Trophoblast cell (in vitro differentiated cells and primary cell): ENCODE results near the gene ZNF747.

Experiments
- DNase-seq, 2 donors: peaks; one replicate each; pipeline ENCODE4 v3.0.0-alpha.2; 2016
- H2AFZ ChIP-seq: 2 replicates; pipeline ENCODE4 v1.6.1; 2013; ENCODE audit warnings: low read length, moderate library complexity, mild to moderate bottlenecking; ENCODE audit not compliant: insufficient read depth, poor library complexity
- H2AK5ac ChIP-seq: 2 replicates; pipeline ENCODE4 v1.6.1; 2013; ENCODE audit warnings: mild to moderate bottlenecking, low read length
- H2BK120ac ChIP-seq: 2 replicates; pipeline ENCODE4 v1.6.1; 2013; ENCODE audit warnings: low read length, mild to moderate bottlenecking, moderate library complexity; ENCODE audit not compliant: insufficient read depth, poor library complexity
- H2BK12ac ChIP-seq: 2 replicates; pipeline ENCODE4 v1.6.1; 2013; ENCODE audit warnings: mild to moderate bottlenecking, low read length, moderate library complexity
- H2BK5ac ChIP-seq: 2 replicates; pipeline ENCODE4 v1.6.1; 2013; ENCODE audit warnings: low read length, low read depth, moderate library complexity, mild to moderate bottlenecking; ENCODE audit not compliant: poor library complexity
- H3K14ac ChIP-seq: 2 replicates; pipeline ENCODE4 v1.6.1; 2013; ENCODE audit warnings: mild to moderate bottlenecking, low read length
- H3K18ac ChIP-seq: 2 replicates; pipeline ENCODE4 v1.6.1; 2013; ENCODE audit warnings: mild to moderate bottlenecking, low read length
- H3K23ac ChIP-seq: 2 replicates; pipeline ENCODE4 v1.6.1; 2013; ENCODE audit warnings: low read length
- H3K27ac ChIP-seq: 2 replicates; pipeline ENCODE4 v1.5.1; 2013; ENCODE audit warnings: low read depth, mild to moderate bottlenecking, inconsistent platforms, low read length, moderate library complexity
- H3K27me3 ChIP-seq: 2 replicates; pipeline ENCODE4 v1.6.1; 2013; ENCODE audit warnings: inconsistent platforms, mild to moderate bottlenecking, low read length, moderate library complexity; ENCODE audit not compliant: insufficient read depth
- H3K36me3 ChIP-seq, 2 experiments: 1 replicate in 1 of 2; 2 replicates in 1 of 2; pipeline ENCODE4 v1.6.1; 2013; ENCODE audit warnings: low read length in 2 of 2, mild to moderate bottlenecking in 2 of 2, moderate library complexity in 1 of 2; ENCODE audit not compliant: insufficient read depth in 2 of 2, control insufficient read depth in 1 of 2
- H3K4ac ChIP-seq: 2 replicates; pipeline ENCODE4 v1.6.1; 2013; ENCODE audit warnings: low read depth, mild to moderate bottlenecking, low read length, moderate library complexity
- H3K4me1 ChIP-seq, 2 experiments: 1 replicate in 1 of 2; 2 replicates in 1 of 2; pipeline ENCODE4 v1.6.1; 2013; ENCODE audit warnings: low read length in 2 of 2, mild to moderate bottlenecking in 2 of 2, moderate library complexity in 1 of 2; ENCODE audit not compliant: insufficient read depth in 2 of 2, control insufficient read depth in 1 of 2
- H3K4me2 ChIP-seq: 2 replicates; pipeline ENCODE4 v1.6.1; 2013; ENCODE audit warnings: inconsistent platforms, mild to moderate bottlenecking, low read length, moderate library complexity
- H3K4me3 ChIP-seq: 2 replicates; pipeline ENCODE4 v1.5.1; 2013; ENCODE audit warnings: mild to moderate bottlenecking, low read depth, low read length, inconsistent platforms
- H3K79me1 ChIP-seq: one replicate; pipeline ENCODE4 v1.6.1; 2013; ENCODE audit warnings: low read length
- H3K79me2 ChIP-seq: 2 replicates; pipeline ENCODE4 v1.6.1; 2013; ENCODE audit warnings: low read length, mild to moderate bottlenecking; ENCODE audit not compliant: control insufficient read depth, insufficient read depth, poor library complexity
- H3K9ac ChIP-seq: 2 replicates; pipeline ENCODE4 v1.6.1; 2013; ENCODE audit warnings: mild to moderate bottlenecking, low read length
- H3K9me3 ChIP-seq: 2 replicates; pipeline ENCODE4 v1.6.1; 2013; ENCODE audit warnings: low read depth, mild to moderate bottlenecking, control low read depth, inconsistent platforms, low read length; ENCODE audit not compliant: insufficient read depth
- H4K12ac ChIP-seq: 2 replicates; pipeline ENCODE4 v1.6.1; 2013; ENCODE audit warnings: low read depth, mild to moderate bottlenecking, low read length, moderate library complexity
- H4K8ac ChIP-seq: 2 replicates; pipeline ENCODE4 v1.6.1; 2013; ENCODE audit warnings: low read depth, mild to moderate bottlenecking, low read length, moderate library complexity
- H4K91ac ChIP-seq: one replicate; pipeline ENCODE4 v1.6.1; 2013; ENCODE audit warnings: low read depth, mild to moderate bottlenecking, low read length, moderate library complexity
- WGBS: extraction: QIAGEN DNeasy Blood & Tissue Kit; methylation state at CpG from one replicate; pipeline ENCODE4 v1.1.7; 2013; ENCODE audit warnings: missing lambda C conversion rate; ENCODE audit not compliant: insufficient read length, insufficient coverage; ENCODE audit errors: extremely low coverage; 5-methylcytosine and 5-hydroxymethylcytosine counted together

Gene ZNF747

GRCh38 chr16:30521873-30522641 is 12.6 kb downstream of the ZNF747 start:
- no peak overlapping the region for H3K4me2 ChIP-seq
- no peak overlapping the region for H3K27ac ChIP-seq
- no peak overlapping the region for H4K8ac ChIP-seq
- H2BK12ac ChIP-seq: no peak overlapping the region
- H3K18ac ChIP-seq: no peak overlapping the region
- no peak overlapping the region for H4K12ac ChIP-seq
- no peak overlapping the region for H3K4me3 ChIP-seq
- peaks cover 7% of the 10 kb centered on the region for H3K79me1 ChIP-seq
- H3K27me3 ChIP-seq: no peaks in the 10 kb centered on the region
- no peak overlapping the region for H3K14ac ChIP-seq
- H2BK5ac ChIP-seq: no peak overlapping the region
- no peak overlapping the region for H3K9ac ChIP-seq
- WGBS: no CpG with 5 or more reads among the region's 11 CpGs
- H3K79me2 ChIP-seq: peaks cover 5% of the 10 kb centered on the region
- H2AFZ ChIP-seq: no peak overlapping the region
- peaks cover 9 to 14% of the 10 kb centered on the region in 2 experiments for H3K36me3 ChIP-seq
- H3K9me3 ChIP-seq: peaks cover 1% of the 10 kb centered on the region
- H3K4ac ChIP-seq: no peak overlapping the region
- H2AK5ac ChIP-seq: no peak overlapping the region
- H2BK120ac ChIP-seq: no peak overlapping the region
- DNase-seq: no peak
- H3K4me1 ChIP-seq: no peaks in the 10 kb centered on the region
- H4K91ac ChIP-seq: no peak overlapping the region
- H3K23ac ChIP-seq: no peak overlapping the region

GRCh38 chr16:30521476-30521872 is 13.2 kb downstream of the ZNF747 start:
- no peak for DNase-seq
- Histone ChIP-seq H3K79me1 (peaks cover 3% of the 10 kb centered on the region), H2AK5ac (no peak overlapping the region), H3K9ac (no peak overlapping the region), H2BK12ac (no peak overlapping the region), H2BK5ac (no peak overlapping the region), H3K79me2 (peaks cover 2% of the 10 kb centered on the region), H3K36me3 (peaks cover 9 to 14% of the 10 kb centered on the region in 2 experiments), H3K4me2 (no peak overlapping the region), H3K18ac (no peak overlapping the region), H3K14ac (no peak overlapping the region), H4K12ac (no peak overlapping the region), H3K27me3 (no peaks in the 10 kb centered on the region), H3K4me1 (no peaks in the 10 kb centered on the region), H3K9me3 (peaks cover 1% of the 10 kb centered on the region), H3K4me3 (no peak overlapping the region), H3K23ac (no peak overlapping the region), H3K4ac (no peak overlapping the region), H2BK120ac (no peak overlapping the region), H2AFZ (no peak overlapping the region), H3K27ac (no peak overlapping the region), H4K91ac (no peak overlapping the region), H4K8ac (no peak overlapping the region)
- no CpG with 5 or more reads among the region's 7 CpGs for WGBS

DNA sequence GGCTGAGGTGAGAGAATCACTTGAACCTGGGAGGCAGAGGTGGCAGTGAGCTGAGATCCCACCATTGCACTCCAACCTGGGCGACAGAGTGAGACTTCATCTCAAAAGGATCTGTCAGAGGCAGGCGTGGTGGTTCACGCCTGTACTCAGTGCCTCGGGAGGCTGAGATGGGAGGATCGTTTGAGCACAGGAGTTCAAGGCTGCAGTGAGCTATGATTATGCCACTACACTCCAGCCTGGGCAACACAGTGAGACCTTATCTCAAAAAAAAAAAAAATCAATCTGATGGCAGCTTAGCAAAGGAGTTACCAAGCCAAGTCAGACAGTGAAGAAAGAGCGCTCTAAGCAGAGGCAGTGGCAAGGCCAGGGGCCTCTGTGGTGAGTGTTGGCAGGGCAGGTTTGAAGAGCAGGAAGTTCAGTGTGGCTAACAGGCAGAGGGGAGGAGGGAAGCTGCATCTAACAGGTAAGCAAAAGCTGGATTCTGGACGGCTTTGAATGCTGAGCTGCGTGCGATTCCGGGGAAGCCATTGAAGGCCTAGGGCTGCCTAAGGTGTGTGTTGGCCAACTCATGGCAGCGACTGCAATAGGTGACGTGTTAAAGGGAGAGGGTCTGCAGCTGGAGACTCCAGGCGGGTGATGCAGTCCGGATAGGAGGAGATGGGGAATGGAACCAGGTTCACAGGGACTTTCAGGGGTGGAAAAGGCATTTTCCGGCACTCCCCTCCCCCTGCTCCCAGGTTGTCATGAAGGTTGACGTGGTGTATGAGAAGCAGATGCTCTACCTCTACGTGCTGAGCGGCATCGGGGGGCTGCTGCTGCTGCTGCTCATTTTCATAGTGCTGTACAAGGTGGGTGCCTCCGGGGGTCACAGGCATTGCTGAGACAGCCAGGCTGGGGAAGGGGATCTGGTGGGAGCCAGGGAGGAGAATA is 15.3 kb downstream of the ZNF747 start:
- no peak overlapping the region for H4K91ac ChIP-seq
- H2BK120ac ChIP-seq: no peak overlapping the region
- no peak overlapping the region for H3K4ac ChIP-seq
- no peak overlapping the region for H3K4me3 ChIP-seq
- H3K36me3 ChIP-seq: peaks cover 1 to 4% of the 10 kb centered on the region in 2 experiments
- H2BK12ac ChIP-seq: no peak overlapping the region
- H3K4me2 ChIP-seq: no peak overlapping the region
- H3K23ac ChIP-seq: no peak overlapping the region
- H3K79me1 ChIP-seq: no peaks in the 10 kb centered on the region
- no peaks in the 10 kb centered on the region for H3K9me3 ChIP-seq
- WGBS: no CpG with 5 or more reads among the region's 20 CpGs
- DNase-seq: no peak
- no peak overlapping the region for H3K14ac ChIP-seq
- no peaks in the 10 kb centered on the region for H3K79me2 ChIP-seq
- no peaks in the 10 kb centered on the region for H3K4me1 ChIP-seq
- H3K9ac ChIP-seq: no peak overlapping the region
- no peak overlapping the region for H2AFZ ChIP-seq
- H3K27me3 ChIP-seq: no peaks in the 10 kb centered on the region
- H4K12ac ChIP-seq: no peak overlapping the region
- no peak overlapping the region for H2BK5ac ChIP-seq
- no peak overlapping the region for H3K18ac ChIP-seq
- H4K8ac ChIP-seq: no peak overlapping the region
- H2AK5ac ChIP-seq: no peak overlapping the region
- H3K27ac ChIP-seq: no peak overlapping the region

DNA sequence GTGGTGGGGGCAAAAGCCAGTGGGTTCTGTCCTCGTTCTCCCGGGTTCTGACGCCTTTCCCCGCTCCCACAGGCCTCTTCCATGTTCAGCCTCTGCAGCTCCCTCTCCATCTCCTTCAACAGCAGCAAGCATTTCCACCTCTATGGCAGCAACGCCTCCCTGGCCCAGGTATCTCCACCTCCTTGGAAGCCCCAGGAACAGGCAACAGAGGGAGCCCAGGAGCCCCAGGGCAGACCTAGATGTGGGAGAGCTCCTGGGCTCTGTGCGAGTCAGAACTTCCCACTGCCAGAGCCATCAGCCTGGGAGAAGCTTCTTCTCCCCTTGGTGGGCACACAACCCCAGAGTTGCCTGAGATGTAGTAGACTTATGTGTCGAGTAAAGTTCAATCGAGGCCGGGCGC is 16.1 kb downstream of the ZNF747 start:
- Histone ChIP-seq H2BK120ac (no peak overlapping the region), H3K9me3 (no peaks in the 10 kb centered on the region), H3K79me2 (no peaks in the 10 kb centered on the region), H2BK5ac (no peak overlapping the region), H4K91ac (no peak overlapping the region), H4K8ac (no peak overlapping the region), H3K36me3 (no peaks in the 10 kb centered on the region), H3K4me3 (no peak overlapping the region), H4K12ac (no peak overlapping the region), H3K4me2 (no peak overlapping the region), H3K23ac (no peak overlapping the region), H3K4ac (no peak overlapping the region), H3K14ac (no peak overlapping the region), H3K9ac (no peak overlapping the region), H3K27me3 (no peaks in the 10 kb centered on the region), H3K79me1 (no peaks in the 10 kb centered on the region), H2AK5ac (no peak overlapping the region), H3K4me1 (no peaks in the 10 kb centered on the region), H3K27ac (no peak overlapping the region), H3K18ac (no peak overlapping the region), H2BK12ac (no peak overlapping the region), H2AFZ (no peak overlapping the region)
- DNase-seq: no peak
- no CpG with 5 or more reads among the region's 10 CpGs for WGBS
